ENCODE results near the gene LPCAT4.

- TF ChIP-seq SP4 (IDR thresholded peaks at IDR 0.05; ENCODE audit: low read length) (no peak), MAX (IDR thresholded peaks at IDR 0.05) (no peak), POLR2A (IDR thresholded peaks at IDR 0.05; ENCODE audit: control extremely low read depth in 1 of 2, low read depth in 2 of 2, low read length in 2 of 2) (no peak), YY1 (IDR thresholded peaks at IDR 0.05; ENCODE audit: low read depth, low read length) (no peak), ASH2L (IDR thresholded peaks at IDR 0.05; ENCODE audit: low read length) (no peak), POLR2AphosphoS5 (IDR thresholded peaks at IDR 0.05; ENCODE audit: low read depth, low read length) (no peak), HDAC2 (IDR thresholded peaks at IDR 0.05; ENCODE audit: borderline replicate concordance in 1 of 2, low read depth in 2 of 2, low read length in 2 of 2) (no peak), CTCF (IDR thresholded peaks at IDR 0.05; ENCODE audit: control extremely low read depth in 1 of 3, insufficient read depth in 1 of 3, low read depth in 1 of 3, low read length in 3 of 3) (no peak), CREB1 (IDR thresholded peaks at IDR 0.05) (no peak)
Measured at GRCh38 chr15:34339946-34340345, 27.1 kb downstream of the LPCAT4 start.

Measured in H1 (cell line).